ENCODE measurements around the gene MCUR1.
"Not testable (repeated sequence)": the region's sequence is repeated elsewhere in the genome, so short reads cannot be mapped to it uniquely, and the experiment has no call there.

MCUR1 gene

GRCh38 chr6:13780162-13780561 is 34.2 kb downstream of the MCUR1 start:
- in situ Hi-C loops (cut with MboI; ENCODE audit: low sequenced_read_pairs), result not testable (repeated sequence)

GRCh38 chr6:13778028-13778427 is 36.3 kb downstream of the MCUR1 start:
- in situ Hi-C loops (cut with MboI; ENCODE audit: low sequenced_read_pairs), result no loop called here

- in situ Hi-C loops (cut with MboI; ENCODE audit: low sequenced_read_pairs), result no loop called here
Measured at GRCh38 chr6:13776602-13777001, 37.8 kb downstream of the MCUR1 start.

GRCh38 chr6:13775466-13775865 is 38.9 kb downstream of the MCUR1 start:
- in situ Hi-C loops (cut with MboI; ENCODE audit: low sequenced_read_pairs), result not testable (repeated sequence)

- in situ Hi-C loops (cut with MboI; ENCODE audit: low sequenced_read_pairs), result not testable (repeated sequence)
Measured at GRCh38 chr6:13772358-13773030, 41.9 kb downstream of the MCUR1 start.

GRCh38 chr6:13769655-13770053 is 44.7 kb downstream of the MCUR1 start:
- in situ Hi-C loops (cut with MboI; ENCODE audit: low sequenced_read_pairs), result no loop called here

- in situ Hi-C loops (cut with MboI; ENCODE audit: low sequenced_read_pairs), result no loop called here
Measured at GRCh38 chr6:13769034-13769654, 45.2 kb downstream of the MCUR1 start.

- in situ Hi-C loops (cut with MboI; ENCODE audit: low sequenced_read_pairs), result no loop called here
Measured at GRCh38 chr6:13767121-13767808, 47.1 kb downstream of the MCUR1 start.

GRCh38 chr6:13766201-13766634 is 48.1 kb downstream of the MCUR1 start:
- in situ Hi-C loops (cut with MboI; ENCODE audit: low sequenced_read_pairs), result no loop called here

- in situ Hi-C loops (cut with MboI; ENCODE audit: low sequenced_read_pairs), result no loop called here
Measured at GRCh38 chr6:13765570-13765969, 48.8 kb downstream of the MCUR1 start.

- in situ Hi-C loops (cut with MboI; ENCODE audit: low sequenced_read_pairs), result no loop called here
Measured at GRCh38 chr6:13764996-13765395, 49.4 kb downstream of the MCUR1 start.

GRCh38 chr6:13763740-13764381 is 50.5 kb downstream of the MCUR1 start:
- in situ Hi-C loops (cut with MboI; ENCODE audit: low sequenced_read_pairs), result no loop called here

GRCh38 chr6:13762611-13763441 is 51.5 kb downstream of the MCUR1 start:
- in situ Hi-C loops (cut with MboI; ENCODE audit: low sequenced_read_pairs), result no loop called here

- in situ Hi-C loops (cut with MboI; ENCODE audit: low sequenced_read_pairs), result no loop called here
Measured at GRCh38 chr6:13761361-13762036, 52.9 kb downstream of the MCUR1 start.

GRCh38 chr6:13760307-13761304 is 53.8 kb downstream of the MCUR1 start:
- in situ Hi-C loops (cut with MboI; ENCODE audit: low sequenced_read_pairs), result no loop called here

GRCh38 chr6:13759025-13759424 is 55.3 kb downstream of the MCUR1 start:
- in situ Hi-C loops (cut with MboI; ENCODE audit: low sequenced_read_pairs), result no loop called here

GRCh38 chr6:13754644-13755043 is 59.7 kb downstream of the MCUR1 start:
- in situ Hi-C loops (cut with MboI; ENCODE audit: low sequenced_read_pairs), result no loop called here

- in situ Hi-C loops (cut with MboI; ENCODE audit: low sequenced_read_pairs), result no loop called here
Measured at GRCh38 chr6:13743736-13744127, 70.6 kb downstream of the MCUR1 start.

Measured in hTERT RPE-1 (cell line).